HepG2 (cell line): ENCODE results near the gene MX2. TPM values are rescaled to one million over a fixed set of nuclear protein-coding genes. Genes with fewer than 3 reads are reported as not detected.

Experiments
- ADNP ChIP-seq: sonication (generic); formaldehyde crosslinking; IDR thresholded peaks from 2 replicates; pipeline ENCODE4 v1.4.0; 2020; ENCODE audit warnings: missing genetic modification reagents
- BATF2 ChIP-seq: sonication (generic); formaldehyde crosslinking; IDR thresholded peaks from 2 replicates; pipeline ENCODE4 v1.8.0; 2022; ENCODE audit warnings: mild to moderate bottlenecking, missing genetic modification reagents, moderate library complexity
- ESRRA ChIP-seq: sonication (generic); formaldehyde crosslinking; IDR thresholded peaks from 2 replicates; pipeline ENCODE4 v1.5.1; 2020; ENCODE audit warnings: mild to moderate bottlenecking, low read depth, missing genetic modification reagents
- FOXJ3 ChIP-seq: sonication (generic); formaldehyde crosslinking; IDR thresholded peaks from 2 replicates; pipeline ENCODE4 v1.4.0; 2020; ENCODE audit warnings: missing genetic modification reagents, mild to moderate bottlenecking, borderline replicate concordance
- HNF1B ChIP-seq: sonication (generic); formaldehyde crosslinking; IDR thresholded peaks from 2 replicates; pipeline ENCODE4 v1.5.1; 2020; ENCODE audit warnings: mild to moderate bottlenecking, moderate library complexity, missing genetic modification reagents
- KDM5A ChIP-seq: fragments of 200-600 bp; sonication (generic); IDR thresholded peaks from 2 replicates; pipeline ENCODE4 v1.7.0; 2018; ENCODE audit warnings: antibody characterized with exemption, mild to moderate bottlenecking, low read length, borderline replicate concordance
- KLF9 ChIP-seq: IDR thresholded peaks from 2 replicates; pipeline ENCODE4 v1.6.1; 2016; ENCODE audit warnings: low read depth
- MED1 ChIP-seq: sonication (generic); formaldehyde crosslinking; IDR thresholded peaks from 2 replicates; pipeline ENCODE4 v1.4.0; 2020; ENCODE audit warnings: missing genetic modification reagents
- NR0B2 ChIP-seq: sonication (generic); formaldehyde crosslinking; IDR thresholded peaks from 2 replicates; pipeline ENCODE4 v1.4.0; 2020; ENCODE audit warnings: mild to moderate bottlenecking, missing genetic modification reagents
- PATZ1 ChIP-seq: sonication (generic); formaldehyde crosslinking; IDR thresholded peaks from 2 replicates; pipeline ENCODE4 v1.4.0; 2020; ENCODE audit warnings: missing genetic modification reagents
- RFX3 ChIP-seq: IDR thresholded peaks from 2 replicates; pipeline ENCODE4 v1.6.1; 2016; ENCODE audit warnings: missing biosample characterization, missing genetic modification reagents
- SIX4 ChIP-seq: sonication (generic); formaldehyde crosslinking; IDR thresholded peaks from 2 replicates; pipeline ENCODE4 v1.4.0; 2020; ENCODE audit warnings: missing genetic modification reagents
- SOX6 ChIP-seq, 2 experiments: fragments of 450-650 bp in 1 of 2; sonication (generic) in 1 of 2; formaldehyde crosslinking in 1 of 2; IDR thresholded peaks; 2 replicates each; pipeline versions ENCODE4 v1.4.0 to v1.6.1; 2017 to 2020; ENCODE audit warnings: antibody characterized with exemption in 1 of 2, mild to moderate bottlenecking in 1 of 2, missing genetic modification reagents in 1 of 2
- THAP7 ChIP-seq: sonication (generic); formaldehyde crosslinking; IDR thresholded peaks from 2 replicates; pipeline ENCODE4 v1.8.1; 2023; ENCODE audit warnings: mild to moderate bottlenecking, missing genetic modification reagents
- ZBTB21 ChIP-seq: sonication (generic); formaldehyde crosslinking; IDR thresholded peaks from 2 replicates; pipeline ENCODE4 v1.4.0; 2020; ENCODE audit warnings: missing genetic modification reagents
- ZFP36L2 ChIP-seq: sonication (generic); formaldehyde crosslinking; IDR thresholded peaks from 2 replicates; pipeline ENCODE4 v1.4.0; 2020; ENCODE audit warnings: missing genetic modification reagents
- ZGPAT ChIP-seq: IDR thresholded peaks from 2 replicates; pipeline ENCODE4 v1.6.1; 2016; ENCODE audit warnings: mild to moderate bottlenecking
- ZNF296 ChIP-seq: sonication (generic); formaldehyde crosslinking; conservative IDR thresholded peaks from 2 replicates; pipeline ENCODE4 v1.5.0; 2020; ENCODE audit warnings: mild to moderate bottlenecking, missing genetic modification reagents
- ZNF33A ChIP-seq: sonication (generic); formaldehyde crosslinking; IDR thresholded peaks from 2 replicates; pipeline ENCODE4 v1.5.1; 2020; ENCODE audit warnings: missing genetic modification reagents, mild to moderate bottlenecking, moderate library complexity, borderline replicate concordance
- ZNF44 ChIP-seq: sonication (generic); formaldehyde crosslinking; IDR thresholded peaks from 2 replicates; pipeline ENCODE4 v1.5.1; 2020; ENCODE audit warnings: mild to moderate bottlenecking, missing genetic modification reagents
- ZNF749 ChIP-seq: sonication (generic); formaldehyde crosslinking; IDR thresholded peaks from 2 replicates; pipeline ENCODE4 v1.8.0; 2022; ENCODE audit warnings: mild to moderate bottlenecking, missing genetic modification reagents, moderate library complexity, borderline replicate concordance
- ZSCAN31 ChIP-seq: sonication (generic); formaldehyde crosslinking; IDR thresholded peaks from 2 replicates; pipeline ENCODE4 v1.5.0; 2020; ENCODE audit warnings: low read depth, mild to moderate bottlenecking, missing genetic modification reagents
- polyA plus RNA-seq, 8 experiments: library from polyadenylated mRNA; depleted of rRNA in 3 of 8; stranded (reverse) in 7 of 8; unstranded in 1 of 8; fragments of >200 nt; fragmentation: Illumina TruSeq in 4 of 8; extraction: Trizol in 4 of 8; gene quantifications; 2 replicates each; pipeline versions ENCODE4 v1.2.1 to v1.2.3, GENCODE V29; 2011 to 2016; ENCODE audit warnings: low read depth in 4 of 8, missing spikeins in 1 of 8, mixed read lengths in 1 of 8; ENCODE audit not compliant: insufficient read depth in 1 of 8
- total RNA-seq, 5 experiments: library from RNA; depleted of rRNA; stranded (reverse); fragments of >200 nt; fragmentation: Illumina TruSeq; extraction: Trizol; gene quantifications; 2 replicates each; pipeline ENCODE4 v1.2.3, GENCODE V29; 2016; ENCODE audit warnings: low read depth in 1 of 5

The MX2 gene
- total and polyA plus RNA-seq, 2 of the 13 experiments (the other 11 are each of a cell fraction or from before 2014, with no cell fraction given) = 24.0 to 35.7 TPM

GRCh38 chr21:41369105-41369919 is 7.5 kb downstream of the MX2 start (continued):
- TF ChIP-seq ZGPAT (CRISPR knock-in tag) = no peak
- no peak for TF ChIP-seq SIX4 (CRISPR knock-in tag)
- no peak for TF ChIP-seq ESRRA (CRISPR knock-in tag)
- TF ChIP-seq ZNF296 (CRISPR knock-in tag) = no peak
- no peak for TF ChIP-seq ZNF44
- TF ChIP-seq RFX3 (CRISPR knock-in tag) = no peak
- TF ChIP-seq THAP7 = no peak
- 0 out of 2 replicates have a peak, but pooled peaks have one; percentile 26 for TF ChIP-seq MED1 (CRISPR knock-in tag)
- TF ChIP-seq ZNF33A (CRISPR knock-in tag) = no peak
- no peak for TF ChIP-seq BATF2
- peak; percentile 21; the same call in 1 of the 2 replicates for TF ChIP-seq PATZ1 (CRISPR knock-in tag)
- no peak for TF ChIP-seq NR0B2 (CRISPR knock-in tag)
- TF ChIP-seq ZSCAN31 (CRISPR knock-in tag) = no peak
- TF ChIP-seq KLF9 (CRISPR knock-in tag) = no peak
- TF ChIP-seq ZBTB21 = no peak
- TF ChIP-seq HNF1B (CRISPR knock-in tag) = 0 out of 2 replicates have a peak, but pooled peaks have one; percentile 28
- no peak for TF ChIP-seq ZNF749 (CRISPR knock-in tag)
- no peak for TF ChIP-seq FOXJ3 (CRISPR knock-in tag)
- TF ChIP-seq ZFP36L2 (CRISPR knock-in tag) = no peak
- no peak for TF ChIP-seq SOX6 (IDR thresholded peaks at IDR 0.05)
- 0 out of 2 replicates have a peak, but pooled peaks have one; percentile 9 for TF ChIP-seq SOX6 (CRISPR knock-in tag; IDR thresholded peaks at IDR 0.05)
- TF ChIP-seq KDM5A = no peak
- TF ChIP-seq ADNP (CRISPR knock-in tag) = no peak
